HUDEP-2 (cell line): Measurements from ENCODE around the gene DPYD.
"Not testable (repeated sequence)": the region's sequence is repeated elsewhere in the genome, so short reads cannot be mapped to it uniquely, and the experiment has no call there.

Source experiments
- DNase-seq, 76 experiments: peaks; one replicate each; lab custom pipeline; 2025; ENCODE audit not compliant: unreplicated experiment in 76 of 76; lab: John Stamatoyannopoulos, UW

Gene DPYD

GRCh38 chr1:97382206-97382605, 538.6 kb downstream of the DPYD start:
- DNase-seq: no peak

DNA sequence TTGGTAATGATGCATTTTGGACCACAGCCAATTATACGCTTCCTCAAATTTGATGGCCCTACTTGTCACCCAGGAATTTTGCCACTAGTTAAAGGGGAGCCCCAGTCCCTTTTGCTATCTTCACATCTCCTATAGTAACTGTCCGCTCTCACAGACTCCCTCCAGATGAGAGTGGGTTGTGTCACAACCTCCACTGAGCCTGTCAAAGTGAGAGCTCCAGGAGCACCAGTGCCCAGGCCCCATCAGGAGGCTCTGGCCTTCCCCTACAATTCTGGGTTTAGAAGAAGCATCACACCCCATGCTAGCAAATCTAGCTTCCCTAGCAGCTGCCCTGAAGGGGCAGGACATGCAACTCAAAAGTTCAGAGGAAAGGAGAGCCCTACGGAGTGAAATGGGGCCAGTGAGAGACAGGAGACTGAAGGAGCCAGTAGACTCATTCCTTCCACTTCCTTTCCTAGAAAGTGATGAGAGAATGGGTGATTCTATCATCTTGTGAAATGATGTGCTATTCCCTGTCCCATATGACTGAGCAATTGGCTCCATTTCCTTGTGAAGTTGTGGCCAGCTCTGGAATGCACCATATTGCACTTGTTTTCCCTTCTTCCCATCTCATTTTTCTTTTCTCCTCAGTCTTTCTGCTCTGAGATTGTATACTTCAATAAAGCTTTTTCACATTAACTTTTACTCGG, 541.3 kb downstream of the DPYD start:
- no peak for DNase-seq

DNA sequence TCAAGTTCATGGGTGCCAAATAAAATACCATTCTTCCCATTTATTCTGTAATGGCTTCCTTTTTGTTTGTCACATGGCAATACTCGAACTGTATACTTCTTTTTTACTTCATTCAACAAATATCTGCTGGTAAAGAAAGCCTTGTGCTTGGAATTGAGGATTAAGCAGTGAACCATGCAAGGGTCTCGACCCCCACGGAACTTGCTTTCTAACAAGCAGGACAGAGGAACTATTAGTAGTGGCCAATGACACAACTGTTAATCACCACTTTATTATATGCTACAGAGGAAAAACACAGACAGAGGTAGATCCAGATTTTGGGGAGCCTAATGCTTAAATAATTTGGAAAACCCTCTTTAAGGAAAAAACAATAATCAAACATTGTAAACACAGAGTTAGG, 542.2 kb downstream of the DPYD start:
- DNase-seq: no peak

DNA sequence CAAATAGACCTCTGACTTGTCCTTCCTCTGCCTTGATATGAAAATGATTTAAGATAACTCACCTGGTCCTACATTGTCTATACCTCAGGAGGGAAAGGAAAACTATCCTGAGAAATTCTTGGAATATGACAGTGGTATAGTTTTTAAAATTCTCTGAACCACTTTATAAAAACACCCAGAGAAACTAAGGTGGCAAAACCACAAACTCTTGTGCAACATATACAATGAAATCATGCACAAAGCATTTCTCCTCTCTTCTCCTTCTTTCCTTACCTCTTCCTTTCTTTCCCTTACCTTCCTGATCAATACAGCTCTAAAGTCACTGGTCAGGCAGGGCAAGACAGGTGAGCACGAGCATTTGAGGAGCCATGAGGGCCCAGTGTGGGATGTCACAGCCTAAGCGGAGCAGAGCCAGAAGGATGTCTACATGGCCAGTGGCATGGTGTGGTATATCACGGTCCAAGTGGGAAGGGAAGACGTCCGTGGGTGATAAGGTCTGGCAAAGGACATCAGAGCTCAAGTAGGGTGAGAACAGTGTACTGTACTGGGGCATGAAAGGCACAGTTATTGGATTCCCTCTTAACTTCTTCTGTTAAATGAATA, 543.3 kb downstream of the DPYD start:
- DNase-seq: no peak

GRCh38 chr1:97373000-97373399, 547.8 kb downstream of the DPYD start:
- DNase-seq: no peak

DNA sequence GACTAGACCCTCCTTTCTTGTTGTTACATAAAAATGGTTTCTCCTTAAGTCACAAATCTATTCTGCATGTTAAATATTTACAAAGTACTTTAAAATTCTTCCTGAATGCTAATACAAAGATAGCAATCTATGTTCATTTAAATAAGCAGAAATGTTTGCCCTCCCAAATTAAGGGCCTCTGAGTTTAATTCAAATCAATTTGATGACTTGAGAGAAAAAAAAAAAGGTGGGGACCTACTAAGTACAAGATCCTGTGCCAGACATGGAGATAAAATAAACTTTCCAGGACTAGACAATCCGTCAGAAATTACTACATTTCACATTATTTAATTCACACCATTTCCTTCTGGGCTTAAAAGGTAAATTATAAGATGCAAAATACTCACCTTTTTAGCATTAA, 548.3 kb downstream of the DPYD start:
- DNase-seq: no peak

DNA sequence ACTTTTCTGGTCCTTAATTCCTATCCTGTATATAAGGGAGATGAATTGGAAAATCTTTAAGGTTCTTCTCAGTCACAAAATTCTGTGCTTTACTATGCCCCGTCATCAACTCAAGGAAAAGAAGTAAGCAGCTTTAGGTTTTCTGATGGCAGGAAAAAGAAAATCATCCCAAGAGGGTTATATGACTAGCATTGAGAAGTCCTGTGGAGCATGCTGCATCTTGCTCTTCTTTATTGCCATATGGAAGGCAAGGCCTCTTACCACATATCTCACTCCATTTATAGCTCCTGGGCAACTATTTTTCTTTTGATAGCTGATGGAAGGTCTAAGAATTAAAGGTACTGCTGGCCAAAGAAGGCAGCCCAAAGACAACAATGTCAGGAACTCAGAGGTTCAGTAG, 552.5 kb downstream of the DPYD start:
- no peak for DNase-seq

GRCh38 chr1:97366984-97367383, 553.9 kb downstream of the DPYD start:
- no peak for DNase-seq

- DNase-seq: no peak
Observed at GRCh38 chr1:97365026-97365425, 555.8 kb downstream of the DPYD start.

GRCh38 chr1:97364086-97364485, 556.7 kb downstream of the DPYD start:
- DNase-seq: no peak

- DNase-seq: no peak
Observed at GRCh38 chr1:97356309-97356708, 564.5 kb downstream of the DPYD start.

GRCh38 chr1:97352936-97353382, 567.9 kb downstream of the DPYD start:
- DNase-seq: no peak

DNA sequence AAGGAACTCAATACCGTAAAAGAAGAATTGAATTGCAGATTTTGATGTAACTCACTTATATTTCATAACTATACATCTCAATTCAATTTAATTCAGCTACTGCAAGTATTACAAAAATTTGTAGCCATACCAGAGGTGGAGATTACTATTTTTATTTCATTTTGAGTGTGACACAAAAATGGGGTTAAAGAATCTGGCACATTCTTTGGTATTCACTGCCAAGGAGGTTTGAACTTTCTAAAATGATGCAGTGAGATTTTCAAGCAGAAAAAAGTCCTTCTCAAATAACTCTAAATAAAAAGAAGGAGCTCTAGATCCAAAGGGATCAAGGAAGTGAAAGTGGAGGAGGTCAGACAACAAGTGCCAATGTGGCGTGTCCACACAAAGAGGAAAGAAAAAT, 569.0 kb downstream of the DPYD start:
- DNase-seq: no peak

DNA sequence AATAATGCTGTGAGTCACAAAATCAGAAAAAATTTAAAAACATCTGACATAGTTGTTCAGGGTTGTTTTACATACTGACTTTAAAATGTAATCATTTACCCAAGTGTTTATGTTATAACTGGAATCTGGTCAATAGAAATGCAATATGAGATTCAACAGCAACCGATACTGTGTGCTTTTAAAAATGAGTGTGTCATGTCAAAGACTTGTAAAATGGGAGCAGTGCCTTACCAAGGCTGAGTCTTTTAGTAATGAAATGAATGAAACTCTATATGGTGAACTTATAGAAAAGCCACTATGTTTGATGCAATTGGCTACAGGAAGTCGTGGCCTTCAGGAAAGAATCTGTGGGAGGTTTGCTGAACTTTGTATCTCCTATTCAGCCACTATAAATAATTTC, 570.2 kb downstream of the DPYD start:
- no peak for DNase-seq

GRCh38 chr1:97350241-97350640, 570.6 kb downstream of the DPYD start:
- DNase-seq: no peak

DNA sequence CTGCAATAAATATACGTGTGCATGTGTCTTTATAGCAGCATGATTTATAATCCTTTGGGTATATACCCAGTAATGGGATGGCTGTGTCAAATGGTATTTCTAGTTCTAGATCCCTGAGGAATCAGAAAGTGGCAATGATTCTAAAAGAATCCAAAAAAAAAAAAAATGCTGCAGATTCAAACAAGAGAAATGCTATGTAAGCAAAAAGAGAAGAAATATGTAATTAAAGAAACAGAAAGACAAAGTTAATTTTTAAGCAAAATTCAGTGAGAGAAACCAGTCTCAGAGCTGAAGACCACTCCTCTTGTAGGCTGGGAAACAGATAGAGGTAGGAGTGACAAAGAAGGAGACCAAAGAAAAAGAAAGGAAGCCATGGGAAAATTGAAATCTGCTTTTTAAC, 571.0 kb downstream of the DPYD start:
- not testable (repeated sequence) for DNase-seq

GRCh38 chr1:97348599-97349265, 572.1 kb downstream of the DPYD start:
- DNase-seq: no peak

GRCh38 chr1:97340951-97341350, 579.9 kb downstream of the DPYD start:
- no peak for DNase-seq

DNA sequence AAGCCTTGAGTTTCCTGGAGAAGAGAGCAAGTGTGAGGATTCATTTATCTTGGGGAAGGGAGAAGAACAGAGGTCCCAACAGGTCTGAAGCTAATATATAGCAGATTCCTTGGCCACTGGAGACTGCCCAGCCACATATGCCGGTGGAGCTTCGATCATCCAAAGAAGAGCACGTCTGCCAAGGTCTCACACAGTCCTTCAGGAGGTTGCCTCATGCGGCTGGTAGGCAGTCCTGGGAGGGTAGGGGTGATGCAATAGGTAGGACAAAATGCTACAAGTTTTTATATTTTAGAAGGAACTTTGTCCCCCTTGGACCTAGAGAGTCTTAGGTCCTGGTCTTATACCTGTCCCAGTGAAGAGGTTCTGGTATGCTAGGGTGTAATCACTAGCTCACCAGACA, 582.5 kb downstream of the DPYD start:
- no peak for DNase-seq

DNA sequence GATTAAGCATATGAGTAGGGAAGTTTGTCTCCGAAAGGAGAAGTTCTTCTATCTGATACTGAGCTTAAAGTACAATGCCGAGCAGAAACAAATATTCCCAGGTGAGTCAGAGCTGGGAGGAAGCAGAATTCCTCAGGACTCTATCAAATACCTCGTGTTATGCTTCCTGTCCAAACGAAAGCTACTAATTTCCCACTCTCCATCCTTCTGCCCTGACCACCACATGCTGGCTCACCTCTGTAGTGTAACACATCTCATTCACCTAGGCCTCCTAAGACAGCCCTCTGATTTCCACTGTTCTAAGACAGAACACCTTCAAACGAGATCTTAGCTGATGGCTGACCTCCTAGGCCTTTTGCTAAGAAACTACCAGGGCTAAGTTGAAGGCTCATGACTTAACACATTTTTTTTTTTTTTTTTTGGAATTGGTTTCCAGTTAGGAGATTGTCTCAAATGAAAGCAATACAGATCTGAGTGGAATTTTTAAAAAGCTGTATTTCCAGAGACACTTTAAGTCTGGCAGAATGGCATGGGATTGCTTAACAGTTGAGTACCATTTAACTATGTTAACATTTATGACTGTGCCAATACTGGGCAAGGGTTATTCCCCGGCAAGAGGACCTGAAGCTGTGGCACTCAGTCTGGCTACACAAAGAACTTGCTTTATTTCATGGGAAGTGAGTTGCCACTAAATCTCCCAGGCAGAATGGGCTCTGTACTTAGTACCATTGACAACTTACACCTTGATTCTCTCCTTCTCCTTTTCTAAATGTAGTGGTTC, 583.4 kb downstream of the DPYD start:
- no peak for DNase-seq

- DNase-seq: no peak
Observed at GRCh38 chr1:97334454-97334853, 586.4 kb downstream of the DPYD start.
